ENCODE results near the gene OR1J2. TPM values are rescaled to one million over a fixed set of nuclear protein-coding genes. Genes with fewer than 3 reads are reported as not detected.
"Not testable (repeated sequence)": the region's sequence is repeated elsewhere in the genome, so short reads cannot be mapped to it uniquely, and the experiment has no call there.

The OR1J2 gene
- polyA plus RNA-seq, 3 donors, result not detected

DNA sequence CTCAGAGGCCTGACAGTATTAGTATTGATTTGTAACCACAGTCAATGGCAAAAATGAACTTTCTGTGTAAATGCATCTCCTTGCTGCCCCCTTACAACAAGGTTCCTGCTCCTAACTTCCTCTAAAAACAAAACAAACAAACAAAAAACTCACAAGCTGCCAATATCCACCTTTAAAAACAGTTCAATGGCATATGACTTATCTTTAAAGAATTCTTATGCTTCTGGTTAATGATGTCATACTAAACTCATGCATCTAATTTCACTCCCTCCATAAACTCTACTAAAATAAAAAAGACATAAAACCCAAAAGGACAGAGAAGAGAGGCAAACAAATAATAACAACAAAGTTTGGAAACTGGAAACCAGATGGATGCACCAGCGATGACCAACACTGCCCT lies 25.5 kb downstream of the OR1J2 start:
- intact Hi-C loops (cut with micrococcal nuclease), result no loop called here
- Mint-ChIP-seq H3K4me1 (no peaks in the 10 kb centered on the region), H3K9me3 (peaks cover 0 to 14% (median 7%) of the 10 kb centered on the region in 7 donors), H3K4me3 (no peak overlapping the region), H3K27me3 (ENCODE audit: low read depth in 3 of 3) (peaks cover 0 to 3% (median 1%) of the 10 kb centered on the region in 3 donors), H3K27ac (no peak overlapping the region), H3K36me3 (no peaks in the 10 kb centered on the region)
- Histone ChIP-seq H2AFZ (ENCODE audit: insufficient read depth, low read depth, low read length, poor library complexity, severe bottlenecking) (no peak overlapping the region), H3K4me2 (replicated peaks; ENCODE audit: extremely low read depth, low read length, poor library complexity, severe bottlenecking) (no peak overlapping the region), H3K9ac (ENCODE audit: insufficient read depth, low read length, poor library complexity, severe bottlenecking) (no peak overlapping the region), H3K27me3 (ENCODE audit: control insufficient read depth in 2 of 2, insufficient read depth in 2 of 2, low read length in 2 of 2) (no peaks in the 10 kb centered on the region), H3K4me1 (ENCODE audit: control insufficient read depth in 1 of 2, insufficient read depth in 2 of 2, low read length in 2 of 2) (no peaks in the 10 kb centered on the region), H3K79me2 (ENCODE audit: insufficient read depth, low read length) (no peaks in the 10 kb centered on the region), H3K9me3 (replicated peaks in 1 of 2; ENCODE audit: control insufficient read depth in 1 of 2, insufficient read depth in 1 of 2, low read length in 2 of 2) (no peaks in the 10 kb centered on the region), H3K4me3 (replicated peaks in 1 of 3; ENCODE audit: low read depth in 2 of 3, low read length in 3 of 3) (no peak overlapping the region), H3K36me3 (replicated peaks in 1 of 2; ENCODE audit: control insufficient read depth in 1 of 2, insufficient read depth in 2 of 2, low read length in 2 of 2) (no peaks in the 10 kb centered on the region), H3K27ac (ENCODE audit: low read depth in 1 of 2, low read length in 2 of 2) (no peak overlapping the region), H4K20me1 (ENCODE audit: insufficient read depth, low read length) (no peaks in the 10 kb centered on the region)
- DNase-seq, result no peak
- TF ChIP-seq, protein P1, sequence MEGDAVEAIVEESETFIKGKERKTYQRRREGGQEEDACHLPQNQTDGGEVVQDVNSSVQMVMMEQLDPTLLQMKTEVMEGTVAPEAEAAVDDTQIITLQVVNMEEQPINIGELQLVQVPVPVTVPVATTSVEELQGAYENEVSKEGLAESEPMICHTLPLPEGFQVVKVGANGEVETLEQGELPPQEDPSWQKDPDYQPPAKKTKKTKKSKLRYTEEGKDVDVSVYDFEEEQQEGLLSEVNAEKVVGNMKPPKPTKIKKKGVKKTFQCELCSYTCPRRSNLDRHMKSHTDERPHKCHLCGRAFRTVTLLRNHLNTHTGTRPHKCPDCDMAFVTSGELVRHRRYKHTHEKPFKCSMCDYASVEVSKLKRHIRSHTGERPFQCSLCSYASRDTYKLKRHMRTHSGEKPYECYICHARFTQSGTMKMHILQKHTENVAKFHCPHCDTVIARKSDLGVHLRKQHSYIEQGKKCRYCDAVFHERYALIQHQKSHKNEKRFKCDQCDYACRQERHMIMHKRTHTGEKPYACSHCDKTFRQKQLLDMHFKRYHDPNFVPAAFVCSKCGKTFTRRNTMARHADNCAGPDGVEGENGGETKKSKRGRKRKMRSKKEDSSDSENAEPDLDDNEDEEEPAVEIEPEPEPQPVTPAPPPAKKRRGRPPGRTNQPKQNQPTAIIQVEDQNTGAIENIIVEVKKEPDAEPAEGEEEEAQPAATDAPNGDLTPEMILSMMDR (IDR thresholded peaks at IDR 0.05), result no peak
- WGBS (ENCODE audit: insufficient coverage), result 100% methylated on average over 1 of the region's 1 CpG

DNA sequence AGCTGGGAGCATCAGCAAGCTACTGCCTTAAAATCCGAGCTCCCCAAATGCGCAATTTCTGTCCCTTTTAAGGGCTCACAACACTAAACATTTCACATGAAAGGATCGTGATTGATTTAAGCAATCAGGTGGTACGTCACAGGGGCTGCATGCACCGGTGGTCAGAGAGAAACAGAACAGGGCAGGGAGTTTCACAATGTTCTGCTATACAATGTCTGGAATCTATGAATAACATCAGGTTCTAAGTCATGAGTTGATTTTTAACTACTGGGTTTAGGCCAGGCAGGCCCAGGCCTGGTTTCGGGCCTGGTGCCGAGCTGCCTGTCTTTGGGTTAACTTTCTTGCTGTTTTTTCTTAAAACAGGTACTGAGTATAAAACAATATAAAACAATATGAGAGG lies 26.5 kb downstream of the OR1J2 start:
- DNase-seq; H3K9ac ChIP-seq (ENCODE audit: insufficient read depth, low read length, poor library complexity, severe bottlenecking); H4K20me1 ChIP-seq (ENCODE audit: insufficient read depth, low read length); H3K9me3 ChIP-seq (replicated peaks in 1 of 2; ENCODE audit: control insufficient read depth in 1 of 2, insufficient read depth in 1 of 2, low read length in 2 of 2); intact Hi-C loops (cut with micrococcal nuclease); H2AFZ ChIP-seq (ENCODE audit: insufficient read depth, low read depth, low read length, poor library complexity, severe bottlenecking); H3K4me1 ChIP-seq (ENCODE audit: control insufficient read depth in 1 of 2, insufficient read depth in 2 of 2, low read length in 2 of 2); H3K36me3 ChIP-seq (replicated peaks in 1 of 2; ENCODE audit: control insufficient read depth in 1 of 2, insufficient read depth in 2 of 2, low read length in 2 of 2); H3K4me1 Mint-ChIP-seq; H3K27ac ChIP-seq (ENCODE audit: low read depth in 1 of 2, low read length in 2 of 2); H3K4me3 ChIP-seq (replicated peaks in 1 of 3; ENCODE audit: low read depth in 2 of 3, low read length in 3 of 3); H3K4me2 ChIP-seq (replicated peaks; ENCODE audit: extremely low read depth, low read length, poor library complexity, severe bottlenecking); H3K36me3 Mint-ChIP-seq; H3K27ac Mint-ChIP-seq; H3K27me3 Mint-ChIP-seq (ENCODE audit: low read depth in 3 of 3); H3K4me3 Mint-ChIP-seq; H3K27me3 ChIP-seq (ENCODE audit: control insufficient read depth in 2 of 2, insufficient read depth in 2 of 2, low read length in 2 of 2); H3K79me2 ChIP-seq (ENCODE audit: insufficient read depth, low read length): not testable (repeated sequence)
- WGBS (ENCODE audit: insufficient coverage), result 100% methylated on average over 1 of the region's 7 CpGs
- H3K9me3 Mint-ChIP-seq, result peaks cover 0 to 16% (median 7%) of the 10 kb centered on the region in 7 donors
